Measurements from ENCODE around the gene WDR37.

The WDR37 gene

DNA sequence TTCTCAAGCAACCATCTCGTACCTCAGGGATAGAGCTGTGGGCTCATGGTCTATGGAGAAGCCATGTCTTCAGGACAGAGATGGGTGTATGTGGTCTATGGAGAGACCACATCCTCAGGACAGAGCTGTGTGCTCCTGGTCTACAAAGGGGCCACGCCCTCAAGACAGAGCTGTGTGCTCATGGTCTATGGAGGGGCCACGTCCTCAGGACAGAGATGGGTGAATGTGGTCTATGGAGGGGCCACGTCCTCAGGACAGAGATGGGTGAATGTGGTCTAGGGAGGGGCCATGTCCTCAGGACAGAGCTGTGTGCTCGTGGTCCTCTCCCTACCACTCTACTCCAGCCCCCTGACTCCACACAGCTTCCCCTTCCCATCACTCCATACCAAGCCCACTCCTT is 117.8 kb downstream of the WDR37 start:
- no peak overlapping the region for H3K4me3 ChIP-seq (ENCODE audit: low read depth, low read length, poor library complexity, severe bottlenecking)
- no peak overlapping the region for H3K4me2 ChIP-seq (ENCODE audit: low read length)
- no peaks in the 10 kb centered on the region for H3F3A ChIP-seq (ENCODE audit: insufficient read depth, low read length)
- H3K9me2 ChIP-seq (ENCODE audit: low read depth, low read length), result no peaks in the 10 kb centered on the region
- H3K27me3 ChIP-seq (ENCODE audit: insufficient read depth, low read length), result peaks cover 6% of the 10 kb centered on the region; the same call in 1 of the 2 replicates
- no peaks in the 10 kb centered on the region for H3K9me3 ChIP-seq (ENCODE audit: low read length)
- H4K20me1 ChIP-seq (ENCODE audit: insufficient read depth, low read length), result no peaks in the 10 kb centered on the region
- no peak overlapping the region for H3K9ac ChIP-seq (ENCODE audit: low read length)
- H3K79me2 ChIP-seq (ENCODE audit: insufficient read depth, low read length), result no peaks in the 10 kb centered on the region
- no peak for TF ChIP-seq EZH2 (IDR thresholded peaks at IDR 0.05; ENCODE audit: borderline replicate concordance, low read length)
- TF ChIP-seq, protein P1, sequence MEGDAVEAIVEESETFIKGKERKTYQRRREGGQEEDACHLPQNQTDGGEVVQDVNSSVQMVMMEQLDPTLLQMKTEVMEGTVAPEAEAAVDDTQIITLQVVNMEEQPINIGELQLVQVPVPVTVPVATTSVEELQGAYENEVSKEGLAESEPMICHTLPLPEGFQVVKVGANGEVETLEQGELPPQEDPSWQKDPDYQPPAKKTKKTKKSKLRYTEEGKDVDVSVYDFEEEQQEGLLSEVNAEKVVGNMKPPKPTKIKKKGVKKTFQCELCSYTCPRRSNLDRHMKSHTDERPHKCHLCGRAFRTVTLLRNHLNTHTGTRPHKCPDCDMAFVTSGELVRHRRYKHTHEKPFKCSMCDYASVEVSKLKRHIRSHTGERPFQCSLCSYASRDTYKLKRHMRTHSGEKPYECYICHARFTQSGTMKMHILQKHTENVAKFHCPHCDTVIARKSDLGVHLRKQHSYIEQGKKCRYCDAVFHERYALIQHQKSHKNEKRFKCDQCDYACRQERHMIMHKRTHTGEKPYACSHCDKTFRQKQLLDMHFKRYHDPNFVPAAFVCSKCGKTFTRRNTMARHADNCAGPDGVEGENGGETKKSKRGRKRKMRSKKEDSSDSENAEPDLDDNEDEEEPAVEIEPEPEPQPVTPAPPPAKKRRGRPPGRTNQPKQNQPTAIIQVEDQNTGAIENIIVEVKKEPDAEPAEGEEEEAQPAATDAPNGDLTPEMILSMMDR (IDR thresholded peaks at IDR 0.05; ENCODE audit: low read length), result no peak
- no peaks in the 10 kb centered on the region for H3K36me3 ChIP-seq (ENCODE audit: insufficient read depth, low read length)
- no peak overlapping the region for H2AFZ ChIP-seq (ENCODE audit: low read length)
- H3K4me1 ChIP-seq (ENCODE audit: insufficient read depth, low read length, severe bottlenecking), result no peaks in the 10 kb centered on the region
- H3K27ac ChIP-seq (ENCODE audit: low read depth, low read length, poor library complexity, severe bottlenecking), result no peak overlapping the region

DNA sequence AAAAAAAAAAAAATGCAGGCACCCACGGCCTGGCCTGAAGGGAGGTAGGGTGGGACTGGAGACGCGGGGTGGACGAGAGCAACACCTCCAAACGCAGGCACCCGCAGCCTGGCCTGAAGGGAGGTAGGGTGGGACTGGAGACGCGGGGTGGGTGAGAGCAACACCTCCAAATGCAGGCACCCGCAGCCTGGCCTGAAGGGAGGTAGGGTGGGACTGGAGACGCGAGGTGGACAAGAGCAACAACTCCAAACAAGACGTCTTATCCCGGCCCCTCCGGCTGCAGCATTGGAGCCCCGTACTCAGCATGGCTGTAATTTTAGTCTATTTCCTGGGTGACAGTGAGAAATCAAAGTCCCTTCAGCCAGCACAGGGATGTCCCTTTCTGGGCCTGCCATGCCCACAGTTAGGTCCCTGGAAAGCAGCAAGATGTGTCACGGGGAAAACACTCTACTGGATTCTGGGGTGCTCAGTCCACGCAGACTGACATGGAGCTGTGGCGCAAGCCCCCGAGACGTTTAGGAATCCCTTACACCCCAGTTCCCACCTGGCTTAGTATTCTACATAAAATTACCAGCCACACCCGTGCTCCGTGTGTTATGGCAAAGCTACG is 119.9 kb downstream of the WDR37 start:
- TF ChIP-seq, protein P1 (IDR thresholded peaks at IDR 0.05; ENCODE audit: low read length), result no peak
- no peak for TF ChIP-seq EZH2 (IDR thresholded peaks at IDR 0.05; ENCODE audit: borderline replicate concordance, low read length)
- no peak overlapping the region for H3K9ac ChIP-seq (ENCODE audit: low read length)

DNA sequence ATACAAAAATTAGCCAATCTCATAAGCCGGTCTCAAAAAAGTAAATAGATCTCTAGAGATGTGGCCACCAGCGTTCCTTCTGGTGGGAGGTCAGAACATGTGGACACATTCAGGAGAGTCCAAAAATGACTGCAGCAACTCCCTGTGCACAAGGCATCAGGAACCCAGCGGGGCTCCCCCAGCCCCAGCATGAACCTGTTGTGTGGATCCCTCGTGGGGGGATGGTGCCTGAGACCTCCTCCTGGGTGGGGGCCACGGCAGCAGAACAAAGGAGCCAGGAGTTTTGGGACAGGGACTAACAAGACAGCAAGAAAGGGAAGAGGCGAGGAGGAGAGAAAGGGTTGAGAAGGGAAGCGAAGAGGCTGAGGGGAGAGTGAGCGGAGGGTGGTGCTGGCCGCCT is 121.8 kb downstream of the WDR37 start:
- Histone ChIP-seq H3K27me3 (ENCODE audit: insufficient read depth, low read length) (peaks cover 6% of the 10 kb centered on the region; the same call in 1 of the 2 replicates), H3K36me3 (ENCODE audit: insufficient read depth, low read length) (no peaks in the 10 kb centered on the region)

More for the DNA sequence above, 119.9 kb downstream of the WDR37 start:
- H3K4me2 ChIP-seq (ENCODE audit: low read length), result no peak overlapping the region
- peaks cover 6% of the 10 kb centered on the region; the same call in 1 of the 2 replicates for H3K27me3 ChIP-seq (ENCODE audit: insufficient read depth, low read length)
- H3K27ac ChIP-seq (ENCODE audit: low read depth, low read length, poor library complexity, severe bottlenecking), result no peak overlapping the region
- H3K9me2 ChIP-seq (ENCODE audit: low read depth, low read length), result no peaks in the 10 kb centered on the region
- no peak overlapping the region for H2AFZ ChIP-seq (ENCODE audit: low read length)
- no peaks in the 10 kb centered on the region for H3F3A ChIP-seq (ENCODE audit: insufficient read depth, low read length)
- no peaks in the 10 kb centered on the region for H4K20me1 ChIP-seq (ENCODE audit: insufficient read depth, low read length)
- H3K4me3 ChIP-seq (ENCODE audit: low read depth, low read length, poor library complexity, severe bottlenecking), result no peak overlapping the region
- no peaks in the 10 kb centered on the region for H3K9me3 ChIP-seq (ENCODE audit: low read length)
- H3K36me3 ChIP-seq (ENCODE audit: insufficient read depth, low read length), result no peaks in the 10 kb centered on the region
- no peaks in the 10 kb centered on the region for H3K4me1 ChIP-seq (ENCODE audit: insufficient read depth, low read length, severe bottlenecking)
- H3K79me2 ChIP-seq (ENCODE audit: insufficient read depth, low read length), result no peaks in the 10 kb centered on the region

More for the DNA sequence above, 121.8 kb downstream of the WDR37 start:
- H3K9me3 ChIP-seq (ENCODE audit: low read length), result no peaks in the 10 kb centered on the region
- H3K79me2 ChIP-seq (ENCODE audit: insufficient read depth, low read length), result no peaks in the 10 kb centered on the region
- no peaks in the 10 kb centered on the region for H3F3A ChIP-seq (ENCODE audit: insufficient read depth, low read length)
- no peak overlapping the region for H2AFZ ChIP-seq (ENCODE audit: low read length)
- no peak overlapping the region for H3K4me2 ChIP-seq (ENCODE audit: low read length)
- no peaks in the 10 kb centered on the region for H3K9me2 ChIP-seq (ENCODE audit: low read depth, low read length)
- no peaks in the 10 kb centered on the region for H4K20me1 ChIP-seq (ENCODE audit: insufficient read depth, low read length)
- H3K9ac ChIP-seq (ENCODE audit: low read length), result no peak overlapping the region
- no peak overlapping the region for H3K4me3 ChIP-seq (ENCODE audit: low read depth, low read length, poor library complexity, severe bottlenecking)
- TF ChIP-seq EZH2 (IDR thresholded peaks at IDR 0.05; ENCODE audit: borderline replicate concordance, low read length), result no peak
- TF ChIP-seq, protein P1 (IDR thresholded peaks at IDR 0.05; ENCODE audit: low read length), result no peak
- no peaks in the 10 kb centered on the region for H3K4me1 ChIP-seq (ENCODE audit: insufficient read depth, low read length, severe bottlenecking)
- H3K27ac ChIP-seq (ENCODE audit: low read depth, low read length, poor library complexity, severe bottlenecking), result no peak overlapping the region

Measured in OCI-LY1 (cell line).